Liver (tissue), 9 donors: ENCODE measurements around the gene NTM. TPM values are rescaled to one million over a fixed set of nuclear protein-coding genes. Genes with fewer than 3 reads are reported as not detected.

Experiments used
- DNase-seq: peaks from one replicate; pipeline ENCODE4 v3.0.0-alpha.2; 2017; ENCODE audit warnings: low spot score
- H3K27ac ChIP-seq, 2 donors: one replicate each; pipeline ENCODE4 v1.7.0; 2013; ENCODE audit warnings: inconsistent platforms in 2 of 2, low read length in 2 of 2, control low read depth in 1 of 2, low read depth in 1 of 2, mild to moderate bottlenecking in 1 of 2
- H3K27me3 ChIP-seq, 4 donors: one replicate each; pipeline versions ENCODE4 v1.6.1 to v1.7.0; 2013; ENCODE audit warnings: low read length in 3 of 4, inconsistent platforms in 1 of 4, mild to moderate bottlenecking in 1 of 4, moderate library complexity in 1 of 4; ENCODE audit not compliant: control insufficient read depth in 4 of 4, insufficient read depth in 4 of 4
- H3K36me3 ChIP-seq, 4 donors: one replicate each; pipeline versions ENCODE4 v1.6.1 to v1.7.0; 2013; ENCODE audit warnings: low read length in 3 of 4, mild to moderate bottlenecking in 3 of 4, low read depth in 1 of 4, moderate library complexity in 1 of 4; ENCODE audit not compliant: control insufficient read depth in 4 of 4, insufficient read depth in 3 of 4
- H3K4me1 ChIP-seq, 4 donors: one replicate each; pipeline versions ENCODE4 v1.6.1 to v1.7.0; 2013; ENCODE audit warnings: low read length in 3 of 4, mild to moderate bottlenecking in 3 of 4, moderate library complexity in 1 of 4; ENCODE audit not compliant: control insufficient read depth in 4 of 4, insufficient read depth in 4 of 4
- H3K4me3 ChIP-seq, 3 donors: one replicate each; pipeline versions ENCODE4 v1.6.1 to v1.7.0; 2013; ENCODE audit warnings: low read length in 3 of 3, control low read depth in 1 of 3, low read depth in 1 of 3, mild to moderate bottlenecking in 1 of 3
- H3K9ac ChIP-seq, 2 donors: one replicate each; pipeline ENCODE4 v1.7.0; 2013; ENCODE audit warnings: low read length in 2 of 2, mild to moderate bottlenecking in 2 of 2, moderate library complexity in 2 of 2, control low read depth in 1 of 2, low read depth in 1 of 2
- H3K9me3 ChIP-seq, 4 donors: one replicate each; pipeline versions ENCODE4 v1.6.1 to v1.7.0; 2013; ENCODE audit warnings: low read length in 3 of 4; ENCODE audit not compliant: control insufficient read depth in 4 of 4
- ATF3 ChIP-seq: IDR thresholded peaks from 2 replicates; pipeline ENCODE4 v1.6.1; 2016; ENCODE audit warnings: antibody characterized with exemption
- EGR1 ChIP-seq, 2 donors: IDR thresholded peaks; 2 replicates each; pipeline ENCODE4 v1.6.1; 2016 to 2018; ENCODE audit warnings: antibody characterized with exemption in 2 of 2, low read depth in 2 of 2
- HNF4A ChIP-seq, 2 donors: conservative IDR thresholded peaks; 2 replicates each; pipeline ENCODE4 v1.6.1; 2016; ENCODE audit warnings: antibody characterized with exemption in 2 of 2, mild to moderate bottlenecking in 2 of 2
- NR2F2 ChIP-seq: IDR thresholded peaks from 2 replicates; pipeline ENCODE4 v1.6.1; 2016; ENCODE audit warnings: antibody characterized with exemption
- RAD21 ChIP-seq, 2 donors: IDR thresholded peaks; 2 replicates each; pipeline ENCODE4 v1.6.1; 2016; ENCODE audit warnings: antibody characterized with exemption in 2 of 2, mild to moderate bottlenecking in 2 of 2
- RXRA ChIP-seq, 2 donors: IDR thresholded peaks; 2 replicates each; pipeline ENCODE4 v1.6.1; 2017 to 2018; ENCODE audit warnings: antibody characterized with exemption in 2 of 2, mild to moderate bottlenecking in 1 of 2
- SP1 ChIP-seq: IDR thresholded peaks from 2 replicates; pipeline ENCODE4 v1.6.1; 2018; ENCODE audit warnings: antibody characterized with exemption, mild to moderate bottlenecking
- TAF1 ChIP-seq: conservative IDR thresholded peaks from 2 replicates; pipeline ENCODE4 v1.6.1; 2016; ENCODE audit warnings: antibody characterized with exemption, mild to moderate bottlenecking
- YY1 ChIP-seq: IDR thresholded peaks from 2 replicates; pipeline ENCODE4 v1.6.1; 2016; ENCODE audit warnings: antibody characterized with exemption, mild to moderate bottlenecking
- ZBTB33 ChIP-seq: IDR thresholded peaks from 2 replicates; pipeline ENCODE4 v1.6.1; 2016; ENCODE audit warnings: antibody characterized with exemption
- WGBS: extraction: QIAGEN DNeasy Blood & Tissue Kit; methylation state at CpG from one replicate; pipeline ENCODE4 v1.1.7; 2013; 5-methylcytosine and 5-hydroxymethylcytosine counted together
- polyA plus RNA-seq, 2 donors: library from polyadenylated mRNA; stranded (reverse) in 1 of 2; unstranded in 1 of 2; fragments of 200-250 nt in 1 of 2; fragments of >200 nt in 1 of 2; fragmentation: Nextera tagmentation in 1 of 2; extraction: Ambion mirVana in 1 of 2; gene quantifications; one replicate each; pipeline versions ENCODE4 v1.2.1 to v1.2.3, GENCODE V29; 2013 to 2015
- total RNA-seq, 2 donors: library from RNA; depleted of rRNA; stranded (reverse); fragments of >200 nt; gene quantifications; one replicate each; pipeline ENCODE4 v1.2.3, GENCODE V29; 2014
- TF ChIP-seq, protein P1 (sequence below): IDR thresholded peaks from 2 replicates; pipeline ENCODE4 v1.6.1; 2016; ENCODE audit warnings: antibody characterized with exemption, mild to moderate bottlenecking
- TF ChIP-seq, protein P2 (sequence below): fragments of 150-350 bp; IDR thresholded peaks from 2 replicates; pipeline ENCODE4 v1.5.1; 2017; ENCODE audit warnings: improper control_type of control experiment, low read depth, low read length; ENCODE audit not compliant: missing input control
- TF ChIP-seq, protein P3 (sequence below): IDR thresholded peaks from 2 replicates; pipeline ENCODE4 v1.6.1; 2016; ENCODE audit warnings: antibody characterized with exemption
- donor health status: healthy.
- donor health status: healthy.
- donor health status: healthy.
- donor health status: healthy.
- donor health status: healthy.

NTM gene
- total and polyA plus RNA-seq, 4 donors: 0.08 to 1.1 (median 0.08) TPM; not detected in 1

- Histone ChIP-seq H3K27ac (no peak overlapping the region), H3K4me1 (no peaks in the 10 kb centered on the region), H3K27me3 (peaks cover 0 to 13% (median 0%) of the 10 kb centered on the region in 4 donors), H3K4me3 (no peak overlapping the region), H3K36me3 (no peaks in the 10 kb centered on the region), H3K9me3 (no peaks in the 10 kb centered on the region), H3K9ac (no peak overlapping the region)
- TF ChIP-seq HNF4A (conservative IDR thresholded peaks at IDR 0.05) (no peak), TAF1 (no peak), RXRA (IDR thresholded peaks at IDR 0.05) (no peak), ZBTB33 (no peak), EGR1 (IDR thresholded peaks at IDR 0.05; ENCODE audit: low read depth in 2 of 2) (no peak), SP1 (no peak), ATF3 (no peak), YY1 (no peak)
- TF ChIP-seq, protein P1, sequence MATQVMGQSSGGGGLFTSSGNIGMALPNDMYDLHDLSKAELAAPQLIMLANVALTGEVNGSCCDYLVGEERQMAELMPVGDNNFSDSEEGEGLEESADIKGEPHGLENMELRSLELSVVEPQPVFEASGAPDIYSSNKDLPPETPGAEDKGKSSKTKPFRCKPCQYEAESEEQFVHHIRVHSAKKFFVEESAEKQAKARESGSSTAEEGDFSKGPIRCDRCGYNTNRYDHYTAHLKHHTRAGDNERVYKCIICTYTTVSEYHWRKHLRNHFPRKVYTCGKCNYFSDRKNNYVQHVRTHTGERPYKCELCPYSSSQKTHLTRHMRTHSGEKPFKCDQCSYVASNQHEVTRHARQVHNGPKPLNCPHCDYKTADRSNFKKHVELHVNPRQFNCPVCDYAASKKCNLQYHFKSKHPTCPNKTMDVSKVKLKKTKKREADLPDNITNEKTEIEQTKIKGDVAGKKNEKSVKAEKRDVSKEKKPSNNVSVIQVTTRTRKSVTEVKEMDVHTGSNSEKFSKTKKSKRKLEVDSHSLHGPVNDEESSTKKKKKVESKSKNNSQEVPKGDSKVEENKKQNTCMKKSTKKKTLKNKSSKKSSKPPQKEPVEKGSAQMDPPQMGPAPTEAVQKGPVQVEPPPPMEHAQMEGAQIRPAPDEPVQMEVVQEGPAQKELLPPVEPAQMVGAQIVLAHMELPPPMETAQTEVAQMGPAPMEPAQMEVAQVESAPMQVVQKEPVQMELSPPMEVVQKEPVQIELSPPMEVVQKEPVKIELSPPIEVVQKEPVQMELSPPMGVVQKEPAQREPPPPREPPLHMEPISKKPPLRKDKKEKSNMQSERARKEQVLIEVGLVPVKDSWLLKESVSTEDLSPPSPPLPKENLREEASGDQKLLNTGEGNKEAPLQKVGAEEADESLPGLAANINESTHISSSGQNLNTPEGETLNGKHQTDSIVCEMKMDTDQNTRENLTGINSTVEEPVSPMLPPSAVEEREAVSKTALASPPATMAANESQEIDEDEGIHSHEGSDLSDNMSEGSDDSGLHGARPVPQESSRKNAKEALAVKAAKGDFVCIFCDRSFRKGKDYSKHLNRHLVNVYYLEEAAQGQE: no peak
- TF ChIP-seq, protein P2, sequence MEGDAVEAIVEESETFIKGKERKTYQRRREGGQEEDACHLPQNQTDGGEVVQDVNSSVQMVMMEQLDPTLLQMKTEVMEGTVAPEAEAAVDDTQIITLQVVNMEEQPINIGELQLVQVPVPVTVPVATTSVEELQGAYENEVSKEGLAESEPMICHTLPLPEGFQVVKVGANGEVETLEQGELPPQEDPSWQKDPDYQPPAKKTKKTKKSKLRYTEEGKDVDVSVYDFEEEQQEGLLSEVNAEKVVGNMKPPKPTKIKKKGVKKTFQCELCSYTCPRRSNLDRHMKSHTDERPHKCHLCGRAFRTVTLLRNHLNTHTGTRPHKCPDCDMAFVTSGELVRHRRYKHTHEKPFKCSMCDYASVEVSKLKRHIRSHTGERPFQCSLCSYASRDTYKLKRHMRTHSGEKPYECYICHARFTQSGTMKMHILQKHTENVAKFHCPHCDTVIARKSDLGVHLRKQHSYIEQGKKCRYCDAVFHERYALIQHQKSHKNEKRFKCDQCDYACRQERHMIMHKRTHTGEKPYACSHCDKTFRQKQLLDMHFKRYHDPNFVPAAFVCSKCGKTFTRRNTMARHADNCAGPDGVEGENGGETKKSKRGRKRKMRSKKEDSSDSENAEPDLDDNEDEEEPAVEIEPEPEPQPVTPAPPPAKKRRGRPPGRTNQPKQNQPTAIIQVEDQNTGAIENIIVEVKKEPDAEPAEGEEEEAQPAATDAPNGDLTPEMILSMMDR: no peak
- TF ChIP-seq, protein P3, sequence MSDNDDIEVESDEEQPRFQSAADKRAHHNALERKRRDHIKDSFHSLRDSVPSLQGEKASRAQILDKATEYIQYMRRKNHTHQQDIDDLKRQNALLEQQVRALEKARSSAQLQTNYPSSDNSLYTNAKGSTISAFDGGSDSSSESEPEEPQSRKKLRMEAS: no peak
- WGBS: 71% methylated on average over 2 of the region's 2 CpGs
- DNase-seq: no peak
Measured at GRCh38 chr11:131966667-131967066, 596.3 kb downstream of the NTM start.

DNA sequence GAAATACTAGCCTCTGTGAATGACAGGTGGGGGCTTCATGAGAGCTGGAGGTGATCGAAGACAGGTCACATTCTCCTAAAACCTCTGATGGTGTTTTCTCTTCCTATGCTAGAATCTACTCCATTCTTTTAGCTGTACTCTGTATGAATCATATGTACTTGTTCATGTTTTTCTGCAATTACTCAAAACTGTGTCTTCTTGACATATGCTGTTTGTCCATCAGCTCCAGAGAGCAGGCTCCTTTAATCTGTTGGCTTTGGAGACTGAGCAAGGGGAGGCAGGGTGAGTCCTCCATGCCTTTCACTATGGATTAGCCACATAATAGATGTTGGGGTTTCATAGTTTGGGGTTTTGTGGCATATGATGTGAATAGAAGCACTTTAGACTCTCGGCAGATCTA is 598.8 kb downstream of the NTM start:
- Histone ChIP-seq H3K4me1 (no peaks in the 10 kb centered on the region), H3K36me3 (no peaks in the 10 kb centered on the region), H3K9ac (no peak overlapping the region), H3K9me3 (no peaks in the 10 kb centered on the region), H3K27me3 (peaks cover 0 to 13% (median 0%) of the 10 kb centered on the region in 4 donors), H3K27ac (no peak overlapping the region), H3K4me3 (no peak overlapping the region)
- WGBS: 85% methylated on average over 2 of the region's 2 CpGs
- DNase-seq: no peak
- TF ChIP-seq EGR1 (IDR thresholded peaks at IDR 0.05; ENCODE audit: low read depth in 2 of 2): no peak
- TF ChIP-seq, protein P3: no peak
- no peak for TF ChIP-seq NR2F2
- no peak for TF ChIP-seq RAD21 (IDR thresholded peaks at IDR 0.05)
- TF ChIP-seq SP1: no peak
- TF ChIP-seq RXRA (IDR thresholded peaks at IDR 0.05): no peak
- no peak for TF ChIP-seq HNF4A (conservative IDR thresholded peaks at IDR 0.05)
- no peak for TF ChIP-seq ZBTB33
- TF ChIP-seq, protein P2: no peak
